Uterus (tissue), 2 donors: ENCODE measurements around the gene RGSL1.

Experiments
- POLR2A ChIP-seq, 2 donors: fragments of 450-650 bp; IDR thresholded peaks; one replicate each; pipeline ENCODE4 v1.6.1; 2016; ENCODE audit warnings: antibody characterized with exemption in 2 of 2, mild to moderate bottlenecking in 1 of 2, moderate library complexity in 1 of 2
- TF ChIP-seq, protein P1 (sequence below), 4 experiments: fragments of 200-600 bp in 2 of 4; fragments of 450-650 bp in 2 of 4; sonication (generic) in 2 of 4; IDR thresholded peaks; one replicate each; pipeline ENCODE4 v1.5.1; 2016 to 2019; ENCODE audit warnings: antibody characterized with exemption in 4 of 4, mild to moderate bottlenecking in 2 of 4, moderate library complexity in 1 of 4

DNA sequence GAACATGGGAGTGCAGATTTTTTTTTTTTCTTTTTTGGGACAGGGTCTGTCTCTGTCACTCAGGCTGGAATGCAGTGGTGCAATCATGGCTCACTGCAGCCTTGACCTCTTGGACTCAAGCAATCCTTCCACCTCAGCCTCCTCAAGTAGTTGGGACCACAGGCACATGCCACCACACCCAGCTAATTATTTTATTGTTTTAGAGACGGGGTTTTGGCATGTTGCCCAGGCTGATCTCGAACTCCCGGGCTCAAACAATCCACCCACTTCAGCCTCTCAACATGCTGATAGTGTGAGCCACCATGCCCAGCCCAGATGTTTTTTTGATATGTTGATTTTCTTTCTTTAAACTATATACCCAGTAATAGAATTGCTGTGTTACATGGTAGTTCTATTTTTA lies 57.7 kb downstream of the RGSL1 start:
- TF ChIP-seq, protein P1, sequence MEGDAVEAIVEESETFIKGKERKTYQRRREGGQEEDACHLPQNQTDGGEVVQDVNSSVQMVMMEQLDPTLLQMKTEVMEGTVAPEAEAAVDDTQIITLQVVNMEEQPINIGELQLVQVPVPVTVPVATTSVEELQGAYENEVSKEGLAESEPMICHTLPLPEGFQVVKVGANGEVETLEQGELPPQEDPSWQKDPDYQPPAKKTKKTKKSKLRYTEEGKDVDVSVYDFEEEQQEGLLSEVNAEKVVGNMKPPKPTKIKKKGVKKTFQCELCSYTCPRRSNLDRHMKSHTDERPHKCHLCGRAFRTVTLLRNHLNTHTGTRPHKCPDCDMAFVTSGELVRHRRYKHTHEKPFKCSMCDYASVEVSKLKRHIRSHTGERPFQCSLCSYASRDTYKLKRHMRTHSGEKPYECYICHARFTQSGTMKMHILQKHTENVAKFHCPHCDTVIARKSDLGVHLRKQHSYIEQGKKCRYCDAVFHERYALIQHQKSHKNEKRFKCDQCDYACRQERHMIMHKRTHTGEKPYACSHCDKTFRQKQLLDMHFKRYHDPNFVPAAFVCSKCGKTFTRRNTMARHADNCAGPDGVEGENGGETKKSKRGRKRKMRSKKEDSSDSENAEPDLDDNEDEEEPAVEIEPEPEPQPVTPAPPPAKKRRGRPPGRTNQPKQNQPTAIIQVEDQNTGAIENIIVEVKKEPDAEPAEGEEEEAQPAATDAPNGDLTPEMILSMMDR (IDR thresholded peaks at IDR 0.05): no peak
- no peak for TF ChIP-seq POLR2A (IDR thresholded peaks at IDR 0.05)
